H1 (cell line): Measurements from ENCODE around the gene SH2D7.

Source experiments
- CTCF ChIP-seq, 3 experiments: IDR thresholded peaks; 1 replicate in 2 of 3; 2 replicates in 1 of 3; pipeline versions ENCODE4 v1.5.1 to v1.6.1; 2011; ENCODE audit warnings: low read length in 3 of 3, mild to moderate bottlenecking in 3 of 3, inconsistent platforms in 2 of 3, low read depth in 1 of 3, moderate library complexity in 1 of 3; ENCODE audit not compliant: insufficient read depth in 1 of 3; ENCODE audit errors: control extremely low read depth in 1 of 3
- EZH2 ChIP-seq: fragments of 200-600 bp; sonication (generic); IDR thresholded peaks from 2 replicates; pipeline ENCODE4 v1.7.1; 2012; ENCODE audit warnings: low read depth, mild to moderate bottlenecking, moderate library complexity, low read length, inconsistent platforms; ENCODE audit not compliant: severe bottlenecking
- HDAC6 ChIP-seq: IDR thresholded peaks from one replicate; pipeline ENCODE4 v1.7.1; 2012; ENCODE audit warnings: low read depth, mild to moderate bottlenecking, inconsistent platforms, low read length, moderate library complexity
- MAX ChIP-seq: IDR thresholded peaks from 2 replicates; pipeline ENCODE4 v1.6.1; 2012; ENCODE audit warnings: inconsistent platforms
- POLR2A ChIP-seq, 2 experiments: IDR thresholded peaks; 1 replicate in 1 of 2; 2 replicates in 1 of 2; pipeline ENCODE4 v1.6.1; 2011; ENCODE audit warnings: low read depth in 2 of 2, low read length in 2 of 2, mild to moderate bottlenecking in 2 of 2; ENCODE audit errors: control extremely low read depth in 1 of 2
- POLR2AphosphoS5 ChIP-seq: IDR thresholded peaks from 2 replicates; pipeline ENCODE4 v1.6.1; 2011; ENCODE audit warnings: low read depth, low read length
- USF2 ChIP-seq: IDR thresholded peaks from 2 replicates; pipeline ENCODE4 v1.6.1; 2011; ENCODE audit warnings: low read length, improper control_type of control experiment
- YY1 ChIP-seq: IDR thresholded peaks from 2 replicates; pipeline ENCODE4 v1.6.1; 2011; ENCODE audit warnings: low read depth, mild to moderate bottlenecking, low read length

- TF ChIP-seq POLR2AphosphoS5 (no peak), YY1 (no peak), USF2 (no peak), HDAC6 (no peak), EZH2 (no peak), CTCF (IDR thresholded peaks at IDR 0.05; ENCODE audit: control extremely low read depth in 1 of 3, insufficient read depth in 1 of 3, low read depth in 1 of 3, low read length in 3 of 3) (no peak), MAX (no peak), POLR2A (IDR thresholded peaks at IDR 0.05; ENCODE audit: control extremely low read depth in 1 of 2, low read depth in 2 of 2, low read length in 2 of 2) (no peak)
Measured at GRCh38 chr15:78110916-78111475, 18.6 kb downstream of the SH2D7 start.
